Measurements from ENCODE around the gene CCL16.
"Not testable (repeated sequence)": the region's sequence is repeated elsewhere in the genome, so short reads cannot be mapped to it uniquely, and the experiment has no call there.

CCL16 gene

GRCh38 chr17:36000732-36001109 is 19.4 kb upstream of the CCL16 start:
- H3K9me3 Mint-ChIP-seq: no peaks in the 10 kb centered on the region
- DNase-seq (ENCODE audit: low spot score in 2 of 2) (no peak), ATAC-seq (no peak)
- H3K27ac Mint-ChIP-seq: peak overlapping the region; percentile 17
- H3K36me3 Mint-ChIP-seq: no peaks in the 10 kb centered on the region
- no peak overlapping the region for H3K4me3 Mint-ChIP-seq
- peaks cover 41% of the 10 kb centered on the region for H3K4me1 Mint-ChIP-seq

- DNase-seq (ENCODE audit: low spot score in 2 of 2): no peak
- Mint-ChIP-seq H3K27ac (peak overlapping the region; percentile 62), H3K36me3 (no peaks in the 10 kb centered on the region), H3K4me1 (peaks cover 30% of the 10 kb centered on the region), H3K4me3 (peak overlapping the region; percentile 28), H3K9me3 (no peaks in the 10 kb centered on the region)
- peak; percentile 51 for ATAC-seq
These were observed 17.5 kb upstream of the CCL16 start for GRCh38 chr17:35998756-35999155.

- ATAC-seq: peak; percentile 13
- no peak for DNase-seq (ENCODE audit: low spot score in 2 of 2)
- Mint-ChIP-seq H3K27ac (peak overlapping the region; percentile 62), H3K4me3 (peak overlapping the region; percentile 28), H3K4me1 (peaks cover 27% of the 10 kb centered on the region), H3K9me3 (no peaks in the 10 kb centered on the region), H3K36me3 (no peaks in the 10 kb centered on the region)
These were observed 16.8 kb upstream of the CCL16 start for GRCh38 chr17:35998018-35998545.

- not testable (repeated sequence) for H3K27ac Mint-ChIP-seq; H3K4me3 Mint-ChIP-seq; DNase-seq (ENCODE audit: low spot score in 2 of 2); H3K9me3 Mint-ChIP-seq; H3K36me3 Mint-ChIP-seq; ATAC-seq
- H3K4me1 Mint-ChIP-seq: peaks cover 22% of the 10 kb centered on the region
These were observed 14.0 kb upstream of the CCL16 start for GRCh38 chr17:35995346-35995745.

- Mint-ChIP-seq H3K9me3 (peaks cover 5% of the 10 kb centered on the region), H3K4me3 (no peak overlapping the region), H3K36me3 (no peaks in the 10 kb centered on the region), H3K27ac (no peak overlapping the region), H3K4me1 (peaks cover 6% of the 10 kb centered on the region)
- ATAC-seq (no peak), DNase-seq (ENCODE audit: low spot score in 2 of 2) (no peak)
These were observed 9.8 kb upstream of the CCL16 start for GRCh38 chr17:35991075-35991474.

GRCh38 chr17:35988164-35988563 is 6.9 kb upstream of the CCL16 start:
- DNase-seq (ENCODE audit: low spot score in 2 of 2) (no peak), ATAC-seq (no peak)
- H3K36me3 Mint-ChIP-seq: no peaks in the 10 kb centered on the region
- H3K4me3 Mint-ChIP-seq: no peak overlapping the region
- H3K9me3 Mint-ChIP-seq: peaks cover 5% of the 10 kb centered on the region
- no peak overlapping the region for H3K27ac Mint-ChIP-seq
- peaks cover 19% of the 10 kb centered on the region for H3K4me1 Mint-ChIP-seq

GRCh38 chr17:35986643-35987042 is 5.3 kb upstream of the CCL16 start, which contains the start of gene CCL14:
Gene CCL14, minus strand, starts transcription at chr17:35986729. Its CDS starts 80 bp downstream, at chr17:35986649.
- DNase-seq (ENCODE audit: low spot score in 2 of 2): no peak
- Mint-ChIP-seq H3K4me3 (no peak within 1 kb of the TSS), H3K9me3 (peaks cover 5% of the 10 kb centered on the region), H3K36me3 (no peaks in the 10 kb centered on the region), H3K4me1 (peaks cover 29% of the 10 kb centered on the region), H3K27ac (peak within 1 kb of the TSS; percentile 33)
- ATAC-seq: no peak

- Mint-ChIP-seq H3K27ac (peak overlapping the region; percentile 73), H3K36me3 (no peaks in the 10 kb centered on the region), H3K4me3 (no peak overlapping the region), H3K9me3 (peaks cover 5% of the 10 kb centered on the region), H3K4me1 (peaks cover 41% of the 10 kb centered on the region)
- no peak for ATAC-seq
- no peak for DNase-seq (ENCODE audit: low spot score in 2 of 2)
These were observed 2.8 kb upstream of the CCL16 start for GRCh38 chr17:35984140-35984539.

GRCh38 chr17:35982409-35983191 is 1.3 kb upstream of the CCL16 start:
- ATAC-seq: no peak
- no peak for DNase-seq (ENCODE audit: low spot score in 2 of 2)
- H3K4me3 Mint-ChIP-seq: no peak overlapping the region
- H3K36me3 Mint-ChIP-seq: no peaks in the 10 kb centered on the region
- H3K27ac Mint-ChIP-seq: peak overlapping the region; percentile 73
- peaks cover 56% of the 10 kb centered on the region for H3K4me1 Mint-ChIP-seq
- no peaks in the 10 kb centered on the region for H3K9me3 Mint-ChIP-seq

GRCh38 chr17:35981908-35982330 is 622 bp upstream of the CCL16 start:
- H3K36me3 Mint-ChIP-seq: no peaks in the 10 kb centered on the region
- peaks cover 60% of the 10 kb centered on the region for H3K4me1 Mint-ChIP-seq
- no peak overlapping the region for H3K4me3 Mint-ChIP-seq
- ATAC-seq (no peak), DNase-seq (ENCODE audit: low spot score in 2 of 2) (no peak)
- peak overlapping the region; percentile 73 for H3K27ac Mint-ChIP-seq
- H3K9me3 Mint-ChIP-seq: no peaks in the 10 kb centered on the region

GRCh38 chr17:35978346-35978745 is 3.0 kb downstream of the CCL16 start:
- Mint-ChIP-seq H3K36me3 (no peaks in the 10 kb centered on the region), H3K9me3 (no peaks in the 10 kb centered on the region), H3K4me1 (peaks cover 61% of the 10 kb centered on the region), H3K4me3 (no peak overlapping the region), H3K27ac (peak overlapping the region; percentile 87)
- DNase-seq (ENCODE audit: low spot score in 2 of 2): no peak
- ATAC-seq: no peak

GRCh38 chr17:35977509-35977908 is 3.8 kb downstream of the CCL16 start:
- Mint-ChIP-seq H3K9me3 (no peaks in the 10 kb centered on the region), H3K36me3 (no peaks in the 10 kb centered on the region), H3K27ac (peak overlapping the region; percentile 87), H3K4me3 (no peak overlapping the region), H3K4me1 (peaks cover 65% of the 10 kb centered on the region)
- ATAC-seq (no peak), DNase-seq (ENCODE audit: low spot score in 2 of 2) (no peak)

GRCh38 chr17:35973333-35974260 is 7.7 kb downstream of the CCL16 start:
- DNase-seq (ENCODE audit: low spot score in 2 of 2) (no peak), ATAC-seq (peak; percentile 52)
- peak overlapping the region; percentile 91 for H3K27ac Mint-ChIP-seq
- H3K36me3 Mint-ChIP-seq: no peaks in the 10 kb centered on the region
- H3K4me1 Mint-ChIP-seq: peaks cover 63% of the 10 kb centered on the region
- no peak overlapping the region for H3K4me3 Mint-ChIP-seq
- no peaks in the 10 kb centered on the region for H3K9me3 Mint-ChIP-seq

GRCh38 chr17:35972945-35973332 is 8.4 kb downstream of the CCL16 start:
- no peaks in the 10 kb centered on the region for H3K36me3 Mint-ChIP-seq
- ATAC-seq (no peak), DNase-seq (ENCODE audit: low spot score in 2 of 2) (no peak)
- H3K9me3 Mint-ChIP-seq: no peaks in the 10 kb centered on the region
- H3K4me3 Mint-ChIP-seq: no peak overlapping the region
- H3K27ac Mint-ChIP-seq: peak overlapping the region; percentile 91
- H3K4me1 Mint-ChIP-seq: peaks cover 56% of the 10 kb centered on the region

GRCh38 chr17:35972535-35972934 is 8.8 kb downstream of the CCL16 start:
- H3K4me3 Mint-ChIP-seq: no peak overlapping the region
- H3K9me3 Mint-ChIP-seq: no peaks in the 10 kb centered on the region
- peaks cover 52% of the 10 kb centered on the region for H3K4me1 Mint-ChIP-seq
- no peaks in the 10 kb centered on the region for H3K36me3 Mint-ChIP-seq
- H3K27ac Mint-ChIP-seq: peak overlapping the region; percentile 91
- DNase-seq (ENCODE audit: low spot score in 2 of 2) (no peak), ATAC-seq (no peak)

Data from stimulated activated effector memory CD8-positive, alpha-beta T cell treated with anti-CD3 and anti-CD28 coated beads, Interleukin-12 subunit alpha, Interleukin-12 subunit beta, amount 100 ng/mL, for 72 hours (primary cell).